Right cardiac atrium (tissue), 5 donors: ENCODE data around the gene RAPGEF5. TPM values are rescaled to one million over a fixed set of nuclear protein-coding genes. Genes with fewer than 3 reads are reported as not detected.
A peak's percentile ranks its signal among the peaks of the same experiment; 100 is the strongest.

ENCODE experiments used
- ATAC-seq, 2 donors: fragments of 200-7000 bp; cut with Tn5 transposase; one replicate each; pipeline versions ENCODE4 v1.8.0 to v1.9.1; 2020; ENCODE audit warnings: moderate library complexity in 2 of 2, mild to moderate bottlenecking in 1 of 2
- DNase-seq, 3 donors: peaks; one replicate each; pipeline ENCODE4 v3.0.0-alpha.2; 2020
- H3K27ac ChIP-seq: one replicate; pipeline ENCODE4 v1.5.1; 2013; ENCODE audit warnings: mild to moderate bottlenecking, low read length, control low read depth, moderate library complexity
- H3K27me3 ChIP-seq: one replicate; pipeline ENCODE4 v1.6.1; 2013; ENCODE audit not compliant: control insufficient read depth, insufficient read depth
- H3K4me1 ChIP-seq: one replicate; pipeline ENCODE4 v1.6.1; 2013; ENCODE audit warnings: low read length; ENCODE audit not compliant: control insufficient read depth, insufficient read depth
- H3K4me3 ChIP-seq: one replicate; pipeline ENCODE4 v1.5.1; 2013; ENCODE audit warnings: low read length, control low read depth
- H3K9me3 ChIP-seq: one replicate; pipeline ENCODE4 v1.6.1; 2013; ENCODE audit warnings: low read length; ENCODE audit not compliant: control insufficient read depth
- WGBS: extraction: QIAGEN DNeasy Blood & Tissue Kit; methylation state at CpG from one replicate; pipeline ENCODE4 v1.1.7; 2013; 5-methylcytosine and 5-hydroxymethylcytosine counted together
- intact Hi-C, 4 donors: fragments of 100-400 bp; cut with DNase I; formaldehyde crosslinking; loops; one replicate each; pipeline versions ENCODE4 v1.11.0 to v1.14.0; 2022 to 2023
- polyA plus RNA-seq: library from polyadenylated mRNA; stranded (reverse); fragments of 200-250 nt; gene quantifications from one replicate; pipeline ENCODE4 v1.2.3, GENCODE V29; 2013
- total RNA-seq, 4 donors: library from RNA; stranded (reverse); fragmentation: NEBNext Ultra II Directional; extraction: Animal tissue kit (Norgen Biotek cat#: 25700); gene quantifications; one replicate each; pipeline ENCODE4 v1.2.1, GENCODE V29; 2021
- donor health status: healthy with polysubstance abuse.
- donor health status: DM: no; HTN: yes; CAD: no.
- donor health status: DM: no; HTN: no; CAD: no.
- donor health status: DM: no; HTN: yes; CAD: no; lungs with severe emphysema.
- donor health status: DM: yes; HTN: yes; CAD: no.

Gene RAPGEF5
- total and polyA plus RNA-seq, 5 donors = 8.7 to 30.8 (median 27.2) TPM

DNA sequence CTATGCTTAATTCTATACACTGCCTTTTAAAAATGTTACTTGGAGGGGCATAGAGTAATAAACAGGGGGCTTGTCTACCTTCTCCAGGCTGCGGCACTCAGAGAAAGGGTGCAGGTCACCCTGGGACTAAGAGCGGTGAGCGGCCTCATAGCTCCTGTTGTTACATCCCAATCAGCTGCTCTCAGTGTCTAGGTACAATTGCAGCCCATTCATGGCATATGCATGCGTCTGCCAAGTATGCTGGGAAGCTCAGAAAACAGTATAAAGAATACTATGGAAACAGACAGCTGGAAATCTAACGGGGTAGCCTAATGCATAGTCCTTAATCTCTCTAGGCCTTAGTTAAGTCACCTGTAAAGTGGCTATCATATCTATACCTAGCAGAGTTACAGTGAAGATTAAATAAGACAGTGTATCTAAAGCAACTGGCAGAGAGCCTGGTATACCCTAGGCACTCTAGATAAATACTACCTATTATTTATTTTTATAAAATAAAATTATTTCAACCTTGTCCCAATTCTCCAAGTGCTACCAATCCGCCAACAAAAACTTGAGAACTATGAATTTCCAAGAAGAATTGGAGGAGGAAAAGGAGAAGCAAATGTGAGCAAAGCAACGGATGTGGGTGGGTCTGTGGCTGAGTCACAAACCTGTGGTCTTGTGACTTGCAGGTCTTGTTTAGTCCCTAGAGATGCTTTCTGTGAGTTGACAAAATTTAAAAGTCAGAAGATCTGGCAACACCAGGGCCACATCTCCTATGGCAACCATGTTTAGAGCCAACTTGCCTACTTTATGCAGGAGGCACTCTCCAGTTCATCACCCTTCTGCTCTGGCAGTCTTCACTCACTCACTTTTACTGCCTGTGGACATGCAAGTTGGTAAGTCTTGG, 183.0 kb downstream of the RAPGEF5 start:
- intact Hi-C loops = no loop called here
- no peaks in the 10 kb centered on the region for H3K27me3 ChIP-seq
- H3K4me3 ChIP-seq = no peak overlapping the region
- H3K9me3 ChIP-seq = no peaks in the 10 kb centered on the region
- DNase-seq (no peak), ATAC-seq (peak; percentile 16 to 73)
- H3K4me1 ChIP-seq = no peaks in the 10 kb centered on the region
- WGBS = 86% methylated on average over 7 of the region's 7 CpGs
- H3K27ac ChIP-seq = no peak overlapping the region

GRCh38 chr7:22168129-22168634, 188.8 kb downstream of the RAPGEF5 start:
- Histone ChIP-seq H3K4me3 (no peak overlapping the region), H3K27ac (no peak overlapping the region)
- 86% methylated on average over 1 of the region's 1 CpG for WGBS

DNA sequence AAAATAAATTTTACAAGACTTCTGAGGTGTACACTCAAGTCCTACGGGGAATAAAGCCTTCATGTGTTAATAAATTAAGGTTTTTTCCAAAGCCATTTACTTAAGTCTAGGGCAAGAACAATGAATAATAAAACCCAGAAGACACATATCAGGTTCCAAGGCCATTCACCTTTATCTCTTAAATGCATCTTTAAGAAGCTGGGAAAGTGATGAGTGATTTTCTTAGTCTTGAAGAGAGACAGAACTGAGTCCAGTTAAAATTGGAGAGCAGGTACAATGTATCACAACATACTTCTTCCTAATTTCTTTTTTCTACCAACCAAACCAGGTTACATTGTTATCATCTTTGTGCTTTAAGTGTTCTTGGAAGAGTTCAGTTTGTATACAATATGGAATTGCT, 189.5 kb downstream of the RAPGEF5 start:
- DNase-seq (no peak), ATAC-seq (no peak)
- WGBS = 94% methylated on average over 1 of the region's 1 CpG

More at GRCh38 chr7:22168129-22168634, 188.8 kb downstream of the RAPGEF5 start:
- no peaks in the 10 kb centered on the region for H3K4me1 ChIP-seq
- ATAC-seq (no peak), DNase-seq (no peak)
- H3K27me3 ChIP-seq = no peaks in the 10 kb centered on the region
- intact Hi-C loops = no loop called here
- H3K9me3 ChIP-seq = no peaks in the 10 kb centered on the region

DNA sequence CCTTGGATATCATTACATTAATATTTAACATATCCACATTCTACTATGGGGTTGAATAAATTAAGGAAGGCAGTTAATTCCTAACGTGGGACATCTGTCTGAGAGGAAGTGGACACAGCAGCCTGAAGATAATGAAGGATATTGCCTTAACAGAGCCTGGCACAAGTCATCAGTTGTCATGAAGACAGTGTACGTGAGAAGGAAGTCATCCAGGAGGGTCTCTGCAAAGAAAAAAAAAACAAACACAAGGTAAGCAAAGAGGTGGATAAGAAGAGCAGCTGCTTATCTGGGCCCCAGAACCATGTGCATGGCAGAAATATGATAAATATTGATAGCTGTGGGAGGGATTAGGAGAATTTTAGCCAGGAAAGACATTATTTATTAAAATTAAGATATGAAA, 190.0 kb downstream of the RAPGEF5 start:
- Histone ChIP-seq H3K4me1 (no peaks in the 10 kb centered on the region), H3K27ac (no peak overlapping the region), H3K27me3 (no peaks in the 10 kb centered on the region), H3K4me3 (no peak overlapping the region), H3K9me3 (no peaks in the 10 kb centered on the region)
- 27% methylated on average over 2 of the region's 2 CpGs for WGBS
- intact Hi-C loops = no loop called here
- ATAC-seq = no peak
- DNase-seq = no peak

More for the DNA sequence above, 189.5 kb downstream of the RAPGEF5 start:
- Histone ChIP-seq H3K4me1 (no peaks in the 10 kb centered on the region), H3K27ac (no peak overlapping the region), H3K27me3 (no peaks in the 10 kb centered on the region), H3K9me3 (no peaks in the 10 kb centered on the region), H3K4me3 (no peak overlapping the region)
- intact Hi-C loops = no loop called here

GRCh38 chr7:22159341-22159740, 197.6 kb downstream of the RAPGEF5 start:
- ATAC-seq (no peak), DNase-seq (no peak)
- no peaks in the 10 kb centered on the region for H3K9me3 ChIP-seq
- H3K4me3 ChIP-seq = no peak overlapping the region
- WGBS = 45% methylated on average over 2 of the region's 2 CpGs
- H3K27ac ChIP-seq = no peak overlapping the region
- intact Hi-C loops = loop anchor here in 1 of 4 donors (10.0 kb wide), 1 partner anchor 95 kb away; no protein-coding TSS in a partner anchor
- H3K27me3 ChIP-seq = no peaks in the 10 kb centered on the region
- H3K4me1 ChIP-seq = no peaks in the 10 kb centered on the region

DNA sequence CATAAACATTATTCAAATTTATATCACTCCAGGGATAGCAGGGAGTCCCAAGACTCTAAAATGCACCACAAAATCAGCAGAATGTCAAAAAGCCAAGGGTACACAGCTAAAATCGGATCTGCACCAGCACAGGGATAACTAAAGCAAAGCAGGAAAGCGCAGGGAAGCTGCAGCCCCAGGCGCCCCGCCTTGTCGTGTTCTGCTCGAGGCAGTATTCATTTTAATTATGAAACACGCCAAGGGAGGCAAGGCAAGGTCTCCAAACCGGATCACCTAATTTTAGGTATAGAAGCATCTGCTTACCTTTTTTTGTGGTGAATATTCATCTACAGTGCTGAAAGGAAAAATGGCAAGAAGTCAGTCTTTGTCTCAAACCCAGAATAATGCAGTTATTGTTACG, 199.4 kb downstream of the RAPGEF5 start:
- WGBS = 92% methylated on average over 9 of the region's 9 CpGs

DNA sequence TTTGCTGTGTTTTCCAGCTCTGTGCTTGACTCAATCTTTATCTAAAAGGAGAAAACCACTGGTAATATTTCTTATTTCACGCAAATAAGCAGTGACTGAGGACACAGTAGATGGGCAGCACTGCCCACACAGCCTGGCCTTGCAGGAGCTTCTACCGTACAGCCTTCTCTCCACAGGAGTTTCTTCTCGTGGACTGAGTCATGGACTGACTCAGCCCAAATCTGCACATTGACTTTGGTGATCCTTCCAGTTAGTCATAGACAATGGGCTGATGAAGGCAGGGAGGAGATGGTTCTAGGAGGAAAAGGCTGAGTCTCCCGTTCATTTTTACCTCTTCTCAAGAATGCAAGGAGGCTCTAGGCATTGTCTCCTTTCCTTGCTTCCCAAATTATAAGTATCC, 200.7 kb downstream of the RAPGEF5 start:
- intact Hi-C loops = loop anchor here in 1 of 4 donors (10.0 kb wide), 1 partner anchor 99 kb away; no protein-coding TSS in a partner anchor

More for the DNA sequence above, 199.4 kb downstream of the RAPGEF5 start:
- Histone ChIP-seq H3K9me3 (no peaks in the 10 kb centered on the region), H3K27me3 (no peaks in the 10 kb centered on the region), H3K4me3 (no peak overlapping the region), H3K27ac (no peak overlapping the region), H3K4me1 (no peaks in the 10 kb centered on the region)
- DNase-seq (no peak), ATAC-seq (no peak)
- intact Hi-C loops = loop anchor here in 1 of 4 donors (10.0 kb wide), 1 partner anchor 97 kb away; no protein-coding TSS in a partner anchor

GRCh38 chr7:22154143-22154529, 202.8 kb downstream of the RAPGEF5 start:
- WGBS = 51% methylated on average over 2 of the region's 2 CpGs
- H3K27me3 ChIP-seq = no peaks in the 10 kb centered on the region
- intact Hi-C loops = loop anchor here in 1 of 4 donors (10.0 kb wide), 1 partner anchor 101 kb away; no protein-coding TSS in a partner anchor
- no peak overlapping the region for H3K4me3 ChIP-seq
- DNase-seq (peak in 1 of 3 donors; percentile 40), ATAC-seq (peak in 1 of 2 donors; percentile 68)
- H3K27ac ChIP-seq = no peak overlapping the region
- peaks cover 2% of the 10 kb centered on the region for H3K4me1 ChIP-seq
- H3K9me3 ChIP-seq = no peaks in the 10 kb centered on the region

More for the DNA sequence above, 200.7 kb downstream of the RAPGEF5 start:
- H3K27ac ChIP-seq = no peak overlapping the region
- H3K4me3 ChIP-seq = no peak overlapping the region
- H3K9me3 ChIP-seq = no peaks in the 10 kb centered on the region
- DNase-seq (no peak), ATAC-seq (peak in 1 of 2 donors; percentile 80)
- H3K4me1 ChIP-seq = no peaks in the 10 kb centered on the region
- H3K27me3 ChIP-seq = no peaks in the 10 kb centered on the region
- WGBS = 84% methylated on average over 4 of the region's 4 CpGs

GRCh38 chr7:22153432-22154142, 203.4 kb downstream of the RAPGEF5 start:
- Histone ChIP-seq H3K9me3 (no peaks in the 10 kb centered on the region), H3K4me1 (peaks cover 2% of the 10 kb centered on the region), H3K4me3 (no peak overlapping the region), H3K27me3 (no peaks in the 10 kb centered on the region), H3K27ac (no peak overlapping the region)
- 82% methylated on average over 8 of the region's 8 CpGs for WGBS
- DNase-seq (no peak), ATAC-seq (no peak)
- intact Hi-C loops = loop anchor here in 1 of 4 donors (10.0 kb wide), 1 partner anchor 101 kb away; no protein-coding TSS in a partner anchor

DNA sequence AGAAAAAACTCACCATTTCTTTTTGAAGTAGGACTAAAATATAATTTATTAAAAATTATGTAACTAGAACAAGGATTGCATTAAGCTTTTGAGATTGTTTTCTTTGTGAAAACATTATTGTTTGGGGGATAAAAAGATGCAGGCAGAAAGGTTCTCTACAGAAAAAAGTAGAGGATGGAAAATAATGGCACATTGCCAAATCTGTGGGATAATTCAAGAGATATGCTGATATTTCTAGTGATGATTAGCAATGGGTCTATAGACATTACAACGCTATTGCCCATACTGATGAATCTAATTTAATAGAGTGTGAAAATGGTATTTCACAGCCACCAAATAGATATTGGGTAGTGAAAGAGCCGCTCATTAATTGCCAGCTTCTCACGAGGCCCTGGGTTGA, 204.3 kb downstream of the RAPGEF5 start:
- Histone ChIP-seq H3K4me1 (peaks cover 2% of the 10 kb centered on the region), H3K27ac (no peak overlapping the region), H3K4me3 (no peak overlapping the region), H3K9me3 (no peaks in the 10 kb centered on the region), H3K27me3 (no peaks in the 10 kb centered on the region)
- ATAC-seq (no peak), DNase-seq (no peak)
- intact Hi-C loops = loop anchor here in 1 of 4 donors (10.0 kb wide), 1 partner anchor 102 kb away; no protein-coding TSS in a partner anchor
- WGBS = 90% methylated on average over 3 of the region's 3 CpGs
